ENCODE measurements around the gene COL4A2.

Gene COL4A2

GRCh38 chr13:110557610-110558305 is 250.7 kb downstream of the COL4A2 start:
- ATAC-seq = no peak
- no peak overlapping the region for H3K27ac Mint-ChIP-seq
- peaks cover 4% of the 10 kb centered on the region for H3K27me3 Mint-ChIP-seq
- H3K4me3 Mint-ChIP-seq = no peak overlapping the region
- no peaks in the 10 kb centered on the region for H3K9me3 Mint-ChIP-seq
- no peak for DNase-seq
- H3K4me1 Mint-ChIP-seq = peaks cover 19% of the 10 kb centered on the region
- H3K36me3 Mint-ChIP-seq (ENCODE audit: low read depth) = no peaks in the 10 kb centered on the region

DNA sequence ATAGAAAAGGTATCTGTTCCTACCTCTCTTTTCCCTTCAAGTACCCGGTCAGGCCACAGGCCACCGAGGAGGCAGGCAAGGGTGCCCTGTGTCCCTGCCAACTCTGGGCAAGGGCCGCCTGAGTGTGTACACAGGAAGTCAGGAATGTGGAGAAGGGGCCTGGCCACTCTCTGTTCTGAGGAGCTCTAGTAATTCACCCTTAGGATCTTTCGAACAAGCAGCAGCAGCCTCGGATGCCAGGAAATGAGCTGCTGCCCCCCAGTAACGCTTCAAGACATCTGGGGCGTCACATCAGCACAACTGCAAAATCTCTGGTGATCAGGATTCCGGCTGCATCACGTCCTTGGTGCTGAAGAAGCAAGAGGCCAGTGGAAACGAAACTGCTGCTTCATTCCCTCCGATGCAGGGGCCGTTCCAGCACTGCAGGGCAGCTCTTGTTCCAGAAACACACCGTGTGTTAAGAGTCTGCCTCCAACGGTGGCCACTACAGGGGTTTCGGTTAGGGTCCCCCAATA is 252.4 kb downstream of the COL4A2 start:
- Mint-ChIP-seq H3K27me3 (peaks cover 12% of the 10 kb centered on the region), H3K27ac (no peak overlapping the region), H3K9me3 (no peaks in the 10 kb centered on the region), H3K4me1 (peaks cover 24% of the 10 kb centered on the region), H3K4me3 (no peak overlapping the region), H3K36me3 (ENCODE audit: low read depth) (no peaks in the 10 kb centered on the region)
- ATAC-seq = no peak
- no peak for DNase-seq

DNA sequence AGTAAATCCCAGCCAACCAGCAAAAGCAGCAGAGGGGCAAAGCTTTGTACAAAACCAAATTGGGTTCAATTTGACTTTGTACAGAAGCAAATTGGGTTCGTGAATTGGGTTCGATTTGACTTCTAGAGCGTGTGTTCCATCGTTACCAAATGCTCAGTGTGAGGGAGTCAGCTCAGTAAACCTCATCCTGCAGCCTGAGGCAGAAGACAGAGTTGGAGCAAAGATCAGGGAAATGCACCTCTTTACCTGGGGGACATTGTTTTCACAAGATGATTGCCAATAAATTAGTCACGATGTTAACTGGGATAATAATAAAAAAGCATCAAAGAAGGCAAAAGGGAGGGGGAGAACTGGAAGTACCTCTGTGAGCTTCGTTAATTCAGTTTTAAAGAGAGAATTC is 252.9 kb downstream of the COL4A2 start:
- ATAC-seq (no peak), DNase-seq (no peak)
- Mint-ChIP-seq H3K27me3 (peaks cover 12% of the 10 kb centered on the region), H3K4me3 (peak overlapping the region; percentile 76), H3K4me1 (peaks cover 24% of the 10 kb centered on the region), H3K9me3 (no peaks in the 10 kb centered on the region), H3K36me3 (ENCODE audit: low read depth) (no peaks in the 10 kb centered on the region), H3K27ac (no peak overlapping the region)

DNA sequence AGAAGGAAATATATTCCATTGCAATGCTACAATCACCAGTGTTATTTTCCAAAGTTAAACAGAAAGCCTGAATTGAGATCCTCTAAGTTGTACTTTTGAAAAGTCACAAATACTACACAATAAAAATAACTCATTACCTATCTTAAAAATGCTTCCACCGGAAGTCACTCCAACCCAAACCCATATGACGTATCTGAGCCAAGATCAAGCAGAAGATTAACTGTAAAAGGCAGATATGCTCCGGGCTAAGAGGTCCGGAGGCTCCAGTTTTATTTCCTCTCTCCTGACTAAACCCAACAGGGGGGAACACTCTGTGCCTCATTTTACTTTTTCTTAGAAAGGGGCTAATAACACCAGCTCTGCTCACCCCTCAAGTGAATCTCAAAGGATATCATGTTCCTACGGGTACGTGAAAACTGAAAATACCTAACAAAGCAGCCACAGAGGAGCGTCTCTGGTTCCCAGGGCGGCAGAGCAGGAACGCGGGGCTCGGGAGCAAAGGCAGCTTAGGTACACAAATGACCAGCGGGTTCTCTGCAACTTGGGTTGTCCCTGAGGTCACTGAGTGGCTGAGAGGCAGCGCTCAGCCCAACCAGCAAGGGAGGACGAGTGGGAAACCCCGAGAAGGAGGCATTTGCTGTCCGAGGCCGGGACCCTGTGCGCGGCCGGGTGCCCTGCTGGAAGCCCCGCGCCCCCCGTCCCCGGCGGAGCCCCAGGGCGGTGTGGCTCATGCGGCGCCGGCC is 253.7 kb downstream of the COL4A2 start:
- DNase-seq (no peak), ATAC-seq (no peak)
- peak overlapping the region; percentile 51 for H3K27ac Mint-ChIP-seq
- peak overlapping the region; percentile 76 for H3K4me3 Mint-ChIP-seq
- no peaks in the 10 kb centered on the region for H3K36me3 Mint-ChIP-seq (ENCODE audit: low read depth)
- peaks cover 24% of the 10 kb centered on the region for H3K4me1 Mint-ChIP-seq
- no peaks in the 10 kb centered on the region for H3K9me3 Mint-ChIP-seq
- H3K27me3 Mint-ChIP-seq = peaks cover 12% of the 10 kb centered on the region

- Mint-ChIP-seq H3K4me1 (peaks cover 23% of the 10 kb centered on the region), H3K27me3 (peaks cover 14% of the 10 kb centered on the region), H3K36me3 (ENCODE audit: low read depth) (no peaks in the 10 kb centered on the region), H3K9me3 (no peaks in the 10 kb centered on the region), H3K27ac (peak within 1 kb of the TSS; percentile 51), H3K4me3 (peak within 1 kb of the TSS; percentile 76)
- ATAC-seq (peak; percentile 76), DNase-seq (peak; percentile 64)
Measured at GRCh38 chr13:110561344-110562035, 254.4 kb downstream of the COL4A2 start, which contains the start of gene RAB20. Gene RAB20 (minus strand): TSS chr13:110561722. CDS start chr13:110561519, 203 bp downstream.

DNA sequence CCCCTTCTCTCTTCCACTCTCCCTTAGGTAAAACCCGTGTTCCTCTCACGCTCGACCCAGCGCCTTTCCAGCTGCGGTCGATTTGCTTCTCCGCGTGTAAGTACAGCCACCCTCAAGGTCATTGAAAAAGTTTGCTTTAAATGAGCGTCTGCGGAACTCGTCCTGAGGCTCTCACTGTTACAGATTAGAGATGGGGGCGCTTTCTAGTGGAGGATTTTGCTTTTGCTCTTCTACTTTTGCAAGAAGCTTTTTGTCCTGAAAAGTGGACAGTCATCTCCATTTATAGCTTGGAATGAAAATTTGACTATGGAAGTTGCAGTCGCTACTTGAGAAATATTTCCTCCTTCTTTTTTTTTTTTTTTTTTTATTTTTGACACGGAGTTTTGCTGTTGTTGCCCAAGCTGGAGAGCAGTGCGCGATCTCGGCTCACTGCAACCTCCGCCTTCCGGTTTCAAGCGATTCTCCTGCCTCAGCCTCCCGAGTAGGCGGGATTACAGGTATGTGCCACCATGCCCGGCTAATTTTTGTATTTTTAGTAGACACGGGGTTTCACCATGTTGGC is 255.0 kb downstream of the COL4A2 start:
- DNase-seq (no peak), ATAC-seq (no peak)
- Mint-ChIP-seq H3K9me3 (no peaks in the 10 kb centered on the region), H3K36me3 (ENCODE audit: low read depth) (no peaks in the 10 kb centered on the region), H3K4me1 (peaks cover 23% of the 10 kb centered on the region), H3K4me3 (peak overlapping the region; percentile 76), H3K27ac (peak overlapping the region; percentile 9), H3K27me3 (peaks cover 14% of the 10 kb centered on the region)

All from activated naive CD8-positive, alpha-beta T cell treated with anti-CD3 and anti-CD28 coated beads, Interleukin-2, amount 50 U/mL, for 24 hours (primary cell).